Loucy (cell line): ENCODE measurements around the gene FSTL4.

Experiments
- H2AFZ ChIP-seq: fragments of 200-600 bp; sonication (generic); 2 replicates; pipeline ENCODE4 v1.6.0; 2016; ENCODE audit warnings: antibody characterized with exemption, mild to moderate bottlenecking, low read length, moderate library complexity
- H3F3A ChIP-seq: fragments of 200-600 bp; 2 replicates; pipeline ENCODE4 v1.6.0; 2016; ENCODE audit warnings: antibody characterized with exemption, low read depth, mild to moderate bottlenecking
- H3K27me3 ChIP-seq: fragments of 200-600 bp; sonication (generic); 2 replicates; pipeline ENCODE4 v1.6.1; 2014; ENCODE audit warnings: low read length, mild to moderate bottlenecking; ENCODE audit not compliant: insufficient read depth, poor library complexity, severe bottlenecking
- H3K36me3 ChIP-seq: fragments of 200-600 bp; sonication (generic); 2 replicates; pipeline ENCODE4 v1.6.1; 2016; ENCODE audit warnings: low read length; ENCODE audit not compliant: insufficient read depth
- H3K4me1 ChIP-seq: fragments of 200-600 bp; sonication (generic); 2 replicates; pipeline ENCODE4 v1.5.1; 2014; ENCODE audit warnings: low read length, mild to moderate bottlenecking; ENCODE audit not compliant: insufficient read depth, poor library complexity, severe bottlenecking
- H3K4me2 ChIP-seq: fragments of 200-600 bp; sonication (generic); 2 replicates; pipeline ENCODE4 v1.6.0; 2014; ENCODE audit warnings: antibody characterized with exemption, low read length, low read depth, mild to moderate bottlenecking; ENCODE audit not compliant: poor library complexity, severe bottlenecking
- H3K4me3 ChIP-seq: fragments of 200-600 bp; sonication (generic); 2 replicates; pipeline ENCODE4 v1.5.1; 2014; ENCODE audit warnings: low read length, mild to moderate bottlenecking, mixed read lengths; ENCODE audit not compliant: poor library complexity, severe bottlenecking
- H3K79me2 ChIP-seq: fragments of 200-600 bp; sonication (generic); 2 replicates; pipeline ENCODE4 v1.6.1; 2014; ENCODE audit warnings: low read length; ENCODE audit not compliant: insufficient read depth
- H3K9ac ChIP-seq: fragments of 200-600 bp; sonication (generic); 2 replicates; pipeline ENCODE4 v1.6.0; 2014; ENCODE audit warnings: mild to moderate bottlenecking, low read depth, low read length, moderate library complexity; ENCODE audit not compliant: poor library complexity, severe bottlenecking
- H3K9me2 ChIP-seq: fragments of 200-600 bp; sonication (generic); replicated peaks from 2 replicates; pipeline ENCODE4 v1.6.1; 2016; ENCODE audit warnings: low read depth, low read length, mixed read lengths
- H3K9me3 ChIP-seq: fragments of 200-600 bp; sonication (generic); 2 replicates; pipeline ENCODE4 v1.6.1; 2014; ENCODE audit warnings: mild to moderate bottlenecking, antibody characterized with exemption, low read length, low read depth; ENCODE audit not compliant: insufficient read depth
- H4K20me1 ChIP-seq: fragments of 200-600 bp; sonication (generic); 2 replicates; pipeline ENCODE4 v1.6.0; 2014; ENCODE audit warnings: antibody characterized with exemption, low read length, mild to moderate bottlenecking; ENCODE audit not compliant: insufficient read depth, poor library complexity, severe bottlenecking
- CTCF ChIP-seq: fragments of 200-600 bp; sonication (generic); conservative IDR thresholded peaks from 2 replicates; pipeline ENCODE4 v1.5.1; 2014; ENCODE audit warnings: mild to moderate bottlenecking, antibody characterized with exemption, low read length
- EZH2phosphoT487 ChIP-seq: fragments of 200-600 bp; IDR thresholded peaks from 2 replicates; pipeline ENCODE4 v1.6.1; 2018; ENCODE audit warnings: antibody characterized with exemption, mild to moderate bottlenecking, moderate library complexity, borderline replicate concordance

The FSTL4 gene

GRCh38 chr5:133200256-133200655, 412.1 kb downstream of the FSTL4 start:
- Histone ChIP-seq H4K20me1 (no peaks in the 10 kb centered on the region), H3K79me2 (no peaks in the 10 kb centered on the region), H3K9me3 (no peaks in the 10 kb centered on the region), H3K4me3 (no peak overlapping the region), H3K9me2 (no peaks in the 10 kb centered on the region), H3K36me3 (no peaks in the 10 kb centered on the region), H3K4me1 (no peaks in the 10 kb centered on the region), H2AFZ (no peak overlapping the region), H3K27me3 (no peaks in the 10 kb centered on the region), H3F3A (no peaks in the 10 kb centered on the region), H3K4me2 (no peak overlapping the region), H3K9ac (no peak overlapping the region)
- TF ChIP-seq EZH2phosphoT487 (no peak), CTCF (no peak)

- Histone ChIP-seq H3K27me3 (no peaks in the 10 kb centered on the region), H3K4me1 (no peaks in the 10 kb centered on the region), H3K9me2 (no peaks in the 10 kb centered on the region), H3K9me3 (no peaks in the 10 kb centered on the region), H4K20me1 (no peaks in the 10 kb centered on the region), H3K9ac (no peak overlapping the region), H3K36me3 (no peaks in the 10 kb centered on the region), H3F3A (no peaks in the 10 kb centered on the region), H3K79me2 (no peaks in the 10 kb centered on the region), H2AFZ (no peak overlapping the region), H3K4me3 (no peak overlapping the region), H3K4me2 (no peak overlapping the region)
- TF ChIP-seq CTCF (no peak), EZH2phosphoT487 (no peak)
Observed at GRCh38 chr5:133199417-133200178, 412.7 kb downstream of the FSTL4 start.

- no peak overlapping the region for H2AFZ ChIP-seq
- H3K9ac ChIP-seq = no peak overlapping the region
- H3F3A ChIP-seq = no peaks in the 10 kb centered on the region
- no peaks in the 10 kb centered on the region for H4K20me1 ChIP-seq
- no peak overlapping the region for H3K4me2 ChIP-seq
- H3K27me3 ChIP-seq = no peaks in the 10 kb centered on the region
- H3K79me2 ChIP-seq = no peaks in the 10 kb centered on the region
- H3K9me3 ChIP-seq = no peaks in the 10 kb centered on the region
- no peaks in the 10 kb centered on the region for H3K4me1 ChIP-seq
- no peaks in the 10 kb centered on the region for H3K36me3 ChIP-seq
- H3K4me3 ChIP-seq = no peak overlapping the region
- TF ChIP-seq CTCF (no peak), EZH2phosphoT487 (no peak)
- no peaks in the 10 kb centered on the region for H3K9me2 ChIP-seq
Observed at GRCh38 chr5:133198511-133198910, 413.8 kb downstream of the FSTL4 start.
